Gastroesophageal sphincter (tissue), 4 donors: ENCODE results near the gene MAP1LC3A. TPM values are rescaled to one million over a fixed set of nuclear protein-coding genes. Genes with fewer than 3 reads are reported as not detected.

ENCODE experiments used
- ATAC-seq: fragments of 150-250 bp; one replicate; pipeline ENCODE4 v1.9.1; 2016; ENCODE audit warnings: mild to moderate bottlenecking, moderate library complexity
- H3K27ac ChIP-seq, 4 donors: fragments of 200-600 bp; sonication (generic) in 3 of 4; 1 replicate in 3 of 4; 2 replicates in 1 of 4; pipeline ENCODE4 v1.5.1; 2016 to 2019
- H3K27me3 ChIP-seq: fragments of 200-600 bp; sonication (generic); one replicate; pipeline ENCODE4 v1.5.1; 2019
- H3K36me3 ChIP-seq, 2 donors: fragments of 200-600 bp; sonication (generic); one replicate each; pipeline ENCODE4 v1.5.1; 2019; ENCODE audit warnings: control low read depth in 1 of 2
- H3K4me1 ChIP-seq, 3 donors: fragments of 200-600 bp; sonication (generic); 1 replicate in 2 of 3; 2 replicates in 1 of 3; pipeline ENCODE4 v1.5.1; 2016 to 2019; ENCODE audit warnings: control low read depth in 2 of 3
- H3K4me3 ChIP-seq, 2 donors: fragments of 200-600 bp; sonication (generic); one replicate each; pipeline ENCODE4 v1.5.1; 2019; ENCODE audit warnings: mild to moderate bottlenecking in 1 of 2, moderate library complexity in 1 of 2
- H3K9me3 ChIP-seq, 3 donors: fragments of 200-600 bp; sonication (generic); one replicate each; pipeline ENCODE4 v1.5.1; 2017 to 2019; ENCODE audit warnings: control low read depth in 2 of 3
- EP300 ChIP-seq: sonication (generic); formaldehyde crosslinking; IDR thresholded peaks from one replicate; pipeline ENCODE4 v1.6.1; 2017; ENCODE audit warnings: antibody characterized with exemption, mild to moderate bottlenecking
- POLR2A ChIP-seq, 2 donors: fragments of 450-650 bp; IDR thresholded peaks; one replicate each; pipeline ENCODE4 v1.6.1; 2017; ENCODE audit warnings: antibody characterized with exemption in 2 of 2, mild to moderate bottlenecking in 2 of 2, moderate library complexity in 1 of 2
- POLR2AphosphoS5 ChIP-seq: sonication (generic); formaldehyde crosslinking; IDR thresholded peaks from one replicate; pipeline ENCODE4 v1.6.1; 2017; ENCODE audit warnings: antibody characterized with exemption
- WGBS, 2 donors: methylation state at CpG; one replicate each; pipeline ENCODE4 v1.1.5; 2018; ENCODE audit warnings: low coverage in 1 of 2; 5-methylcytosine and 5-hydroxymethylcytosine counted together
- total RNA-seq, 4 donors: library from RNA; depleted of rRNA; stranded (reverse); fragments of >200 nt; gene quantifications; one replicate each; pipeline ENCODE4 v1.1.0, GENCODE V29; 2016
- TF ChIP-seq, protein P1 (sequence below), 4 experiments: fragments of 200-600 bp in 2 of 4; fragments of 450-650 bp in 2 of 4; sonication (generic) in 1 of 4; IDR thresholded peaks; one replicate each; pipeline ENCODE4 v1.5.1; 2017 to 2019; ENCODE audit warnings: antibody characterized with exemption in 4 of 4, mild to moderate bottlenecking in 2 of 4, moderate library complexity in 2 of 4

Gene MAP1LC3A
- total RNA-seq, 4 donors from 2014 or later, result 96.0 to 134 (median 115) TPM

DNA sequence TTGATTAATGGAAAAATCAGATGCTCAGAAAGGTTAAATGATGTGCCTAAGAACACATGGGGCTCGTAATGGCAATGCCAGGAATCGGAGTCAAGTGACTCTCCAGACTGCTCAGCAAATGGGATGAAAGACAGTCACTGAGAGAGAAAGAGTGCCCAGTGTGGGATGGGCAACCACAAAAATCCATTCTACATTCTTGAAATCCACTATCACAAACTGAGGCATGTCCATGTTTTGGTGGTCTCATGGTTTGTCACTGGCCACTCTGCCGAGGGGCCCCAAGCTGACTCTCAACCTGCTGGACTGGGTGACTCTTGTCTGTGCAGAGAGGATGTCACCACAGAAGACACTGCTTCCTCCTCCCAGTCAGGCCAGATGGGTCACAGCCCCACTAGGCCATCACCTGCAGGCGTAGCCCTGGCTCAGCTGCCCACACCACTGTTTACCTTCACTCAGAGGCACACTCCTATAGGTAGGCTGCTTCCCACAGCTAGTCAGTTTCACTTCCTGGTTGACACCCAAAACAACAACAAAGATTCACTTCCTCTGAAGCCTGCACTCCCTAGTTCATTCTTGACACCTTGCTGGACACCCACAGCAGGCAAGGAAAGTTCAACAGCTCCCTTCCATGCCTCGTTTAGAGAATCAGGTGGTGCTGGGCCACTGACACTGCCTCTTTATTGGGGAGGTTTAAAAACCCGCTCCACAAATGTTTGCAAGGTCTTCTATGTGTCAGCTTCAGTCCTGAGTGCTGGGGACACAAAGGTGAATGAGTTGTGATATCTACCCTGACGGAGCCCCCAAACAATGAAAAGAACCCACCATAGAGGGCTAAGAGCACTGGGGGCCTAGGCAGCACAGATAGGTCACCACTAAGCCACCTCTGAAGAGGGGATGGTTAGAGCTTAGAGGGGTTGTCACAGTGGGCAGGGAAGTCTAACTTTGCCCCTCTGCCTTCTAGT lies 21.7 kb downstream of the MAP1LC3A start:
- Histone ChIP-seq H3K9me3 (no peaks in the 10 kb centered on the region), H3K27me3 (no peaks in the 10 kb centered on the region), H3K4me3 (no peak overlapping the region), H3K4me1 (peaks cover 0 to 42% (median 12%) of the 10 kb centered on the region in 3 donors), H3K36me3 (peaks cover 0 to 23% of the 10 kb centered on the region in 2 donors), H3K27ac (peak overlapping the region in 2 of 4 donors; percentile 26 to 69)
- ATAC-seq, result no peak
- no peak for TF ChIP-seq POLR2A (IDR thresholded peaks at IDR 0.05)
- TF ChIP-seq, protein P1, sequence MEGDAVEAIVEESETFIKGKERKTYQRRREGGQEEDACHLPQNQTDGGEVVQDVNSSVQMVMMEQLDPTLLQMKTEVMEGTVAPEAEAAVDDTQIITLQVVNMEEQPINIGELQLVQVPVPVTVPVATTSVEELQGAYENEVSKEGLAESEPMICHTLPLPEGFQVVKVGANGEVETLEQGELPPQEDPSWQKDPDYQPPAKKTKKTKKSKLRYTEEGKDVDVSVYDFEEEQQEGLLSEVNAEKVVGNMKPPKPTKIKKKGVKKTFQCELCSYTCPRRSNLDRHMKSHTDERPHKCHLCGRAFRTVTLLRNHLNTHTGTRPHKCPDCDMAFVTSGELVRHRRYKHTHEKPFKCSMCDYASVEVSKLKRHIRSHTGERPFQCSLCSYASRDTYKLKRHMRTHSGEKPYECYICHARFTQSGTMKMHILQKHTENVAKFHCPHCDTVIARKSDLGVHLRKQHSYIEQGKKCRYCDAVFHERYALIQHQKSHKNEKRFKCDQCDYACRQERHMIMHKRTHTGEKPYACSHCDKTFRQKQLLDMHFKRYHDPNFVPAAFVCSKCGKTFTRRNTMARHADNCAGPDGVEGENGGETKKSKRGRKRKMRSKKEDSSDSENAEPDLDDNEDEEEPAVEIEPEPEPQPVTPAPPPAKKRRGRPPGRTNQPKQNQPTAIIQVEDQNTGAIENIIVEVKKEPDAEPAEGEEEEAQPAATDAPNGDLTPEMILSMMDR (IDR thresholded peaks at IDR 0.05), result no peak
- 88 to 91% methylated on average over 4 of the region's 7 CpGs for WGBS, 2 donors

DNA sequence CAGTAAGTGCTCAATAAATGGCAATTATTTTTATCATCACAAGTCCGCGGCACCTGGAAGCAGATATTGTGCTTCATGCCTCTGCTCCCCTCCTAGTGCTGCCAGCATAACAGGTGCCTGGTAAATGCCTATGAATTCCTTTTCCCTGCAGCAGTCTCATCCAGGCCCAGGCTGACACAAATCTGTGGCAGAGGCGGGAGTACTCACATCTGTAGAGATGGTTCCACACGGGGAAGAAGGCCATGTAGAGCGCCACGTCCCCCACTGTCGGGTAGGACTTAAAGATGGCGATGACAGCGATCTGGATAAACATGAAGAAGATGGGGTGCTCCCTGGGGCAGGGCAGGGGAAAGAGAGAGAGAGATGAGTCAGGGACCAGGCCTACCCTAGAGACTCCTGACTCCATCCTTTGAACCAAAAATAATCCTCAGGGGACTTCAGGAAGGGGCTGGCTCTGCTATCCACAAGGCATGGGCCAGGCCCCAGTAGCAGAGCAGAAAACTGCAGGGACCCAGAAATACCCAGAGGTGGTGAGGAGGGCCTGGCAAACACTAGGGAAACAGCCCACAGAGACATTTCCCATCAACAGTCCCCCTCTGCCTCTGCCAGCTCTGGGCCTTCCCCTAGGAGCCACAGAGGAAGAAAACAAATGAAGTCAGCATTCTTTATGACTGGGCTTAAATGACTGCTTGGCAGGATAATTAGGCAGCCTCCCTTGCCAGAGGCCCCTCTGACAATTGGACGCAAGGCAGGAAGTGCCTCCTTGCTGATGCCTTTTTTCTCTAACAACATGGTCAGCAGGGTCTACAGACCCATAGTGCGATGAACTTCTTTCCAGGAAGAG lies 23.0 kb downstream of the MAP1LC3A start:
- Histone ChIP-seq H3K4me3 (no peak overlapping the region), H3K27me3 (no peaks in the 10 kb centered on the region), H3K4me1 (peaks cover 0 to 42% (median 12%) of the 10 kb centered on the region in 3 donors), H3K9me3 (no peaks in the 10 kb centered on the region), H3K36me3 (peaks cover 0 to 23% of the 10 kb centered on the region in 2 donors), H3K27ac (peak overlapping the region in 3 of 4 donors; percentile 69 to 71 (median 69))
- WGBS, 2 donors, result 62 to 79% methylated on average over 5 to 8 of the region's 11 CpGs
- TF ChIP-seq POLR2A (IDR thresholded peaks at IDR 0.05), result no peak
- TF ChIP-seq, protein P1 (IDR thresholded peaks at IDR 0.05), result no peak
- no peak for TF ChIP-seq EP300
- TF ChIP-seq POLR2AphosphoS5, result no peak
- ATAC-seq, result peak; percentile 31

DNA sequence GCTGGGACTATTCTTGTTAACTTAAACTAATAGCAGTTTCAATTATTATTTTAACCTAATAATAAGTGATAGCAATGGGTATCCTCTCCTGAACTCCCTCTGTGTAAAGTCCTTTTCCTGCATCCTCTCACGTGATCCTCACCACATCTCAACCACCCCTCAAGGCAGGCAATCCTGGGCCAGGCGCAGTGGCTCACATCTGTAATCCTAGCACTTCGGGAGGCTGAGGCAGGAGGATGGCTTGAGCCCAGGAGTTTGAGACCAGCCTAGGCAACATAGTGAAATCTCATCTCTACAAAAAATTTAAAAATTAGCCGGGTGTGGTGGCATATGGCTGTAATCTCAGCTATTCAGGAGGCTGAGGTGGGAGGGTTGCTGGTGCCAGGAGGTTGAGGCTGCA lies 23.7 kb downstream of the MAP1LC3A start:
- Histone ChIP-seq H3K4me3 (no peak overlapping the region), H3K27ac (peak overlapping the region in 3 of 4 donors; percentile 69 to 71 (median 69)), H3K9me3 (no peaks in the 10 kb centered on the region), H3K4me1 (peaks cover 0 to 42% (median 12%) of the 10 kb centered on the region in 3 donors), H3K27me3 (no peaks in the 10 kb centered on the region), H3K36me3 (peaks cover 0 to 28% of the 10 kb centered on the region in 2 donors)
- WGBS, 2 donors, result 53 to 81% methylated on average over 2 to 4 of the region's 4 CpGs
- no peak for ATAC-seq
- no peak for TF ChIP-seq POLR2AphosphoS5
- TF ChIP-seq, protein P1 (IDR thresholded peaks at IDR 0.05), result no peak
- no peak for TF ChIP-seq POLR2A (IDR thresholded peaks at IDR 0.05)
- no peak for TF ChIP-seq EP300

DNA sequence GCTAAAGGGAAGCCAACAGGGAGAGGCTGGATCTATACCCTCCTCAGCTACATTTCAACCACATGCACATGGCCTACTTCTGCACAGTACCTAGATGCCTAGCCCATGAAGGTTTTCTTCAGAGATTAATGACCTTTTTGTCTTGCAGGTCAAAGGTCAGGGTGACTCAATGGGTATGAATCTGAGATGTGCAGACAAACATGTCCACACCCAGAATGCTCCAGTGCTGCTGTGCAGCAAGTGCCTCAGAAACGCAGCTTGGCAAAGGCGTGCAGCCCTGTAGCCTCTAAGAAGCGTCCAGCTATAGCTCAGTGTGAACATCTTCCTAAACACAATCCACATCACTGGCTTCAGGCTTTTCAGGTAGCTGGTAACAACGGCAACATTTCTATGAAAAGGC lies 24.4 kb downstream of the MAP1LC3A start:
- Histone ChIP-seq H3K4me3 (no peak overlapping the region), H3K9me3 (no peaks in the 10 kb centered on the region), H3K4me1 (peaks cover 0 to 42% (median 12%) of the 10 kb centered on the region in 3 donors), H3K27me3 (no peaks in the 10 kb centered on the region), H3K36me3 (peaks cover 0 to 35% of the 10 kb centered on the region in 2 donors), H3K27ac (peak overlapping the region in 3 of 4 donors; percentile 21 to 69 (median 69))
- no peak for ATAC-seq
- WGBS, 2 donors, result 100% methylated on average over 1 of the region's 4 CpGs; no CpG with 5 or more reads in 1 of the 2 donors
- no peak for TF ChIP-seq POLR2AphosphoS5
- no peak for TF ChIP-seq EP300
- TF ChIP-seq, protein P1 (IDR thresholded peaks at IDR 0.05), result no peak
- no peak for TF ChIP-seq POLR2A (IDR thresholded peaks at IDR 0.05)
